HL-60 (cell line): ENCODE measurements around the gene NKPD1.

Experiments used
- DNase-seq, 2 experiments: peaks; one replicate each; pipeline ENCODE4 v3.0.0-alpha.2; 2010 to 2020; ENCODE audit warnings: low read depth in 1 of 2, low spot score in 1 of 2
- H3K27ac ChIP-seq: fragments of 250-450 bp; sonication (Bioruptor Pico); replicated peaks from 2 replicates; pipeline ENCODE4 v1.5.1; 2020; ENCODE audit warnings: mild to moderate bottlenecking, moderate library complexity
- H3K27me3 ChIP-seq: fragments of 250-450 bp; sonication (Bioruptor Pico); 2 replicates; pipeline ENCODE4 v1.5.1; 2021; ENCODE audit warnings: mild to moderate bottlenecking, moderate library complexity; ENCODE audit not compliant: insufficient read depth, poor library complexity, severe bottlenecking
- H3K4me3 ChIP-seq: replicated peaks from 2 replicates; pipeline ENCODE4 v1.5.1; 2011; ENCODE audit warnings: mild to moderate bottlenecking, control low read depth, low read length; ENCODE audit not compliant: insufficient read depth
- CTCF ChIP-seq: IDR thresholded peaks from one replicate; pipeline ENCODE4 v1.5.1; 2011; ENCODE audit warnings: low read length, control low read depth, inconsistent platforms; ENCODE audit not compliant: insufficient read depth
- GABPA ChIP-seq: IDR thresholded peaks from 2 replicates; pipeline ENCODE4 v1.6.1; 2012; ENCODE audit warnings: low read depth
- POLR2AphosphoS5 ChIP-seq: IDR thresholded peaks from 2 replicates; pipeline ENCODE4 v1.6.1; 2012; ENCODE audit warnings: low read depth
- REST ChIP-seq: IDR thresholded peaks from 2 replicates; pipeline ENCODE4 v1.6.1; 2012; ENCODE audit warnings: low read depth; ENCODE audit not compliant: insufficient replicate concordance
- SPI1 ChIP-seq: IDR thresholded peaks from 2 replicates; pipeline ENCODE4 v1.6.1; 2012; ENCODE audit warnings: low read depth, mild to moderate bottlenecking, borderline replicate concordance

NKPD1 gene

GRCh38 chr19:45139286-45140143 is 21.3 kb downstream of the NKPD1 start:
- Histone ChIP-seq H3K27me3 (no peaks in the 10 kb centered on the region), H3K4me3 (no peak overlapping the region), H3K27ac (no peak overlapping the region)
- no peak for TF ChIP-seq GABPA
- no peak for TF ChIP-seq CTCF
- no peak for TF ChIP-seq SPI1
- TF ChIP-seq POLR2AphosphoS5: no peak
- no peak for TF ChIP-seq REST
- no peak for DNase-seq

GRCh38 chr19:45138303-45138751 is 22.5 kb downstream of the NKPD1 start:
- Histone ChIP-seq H3K4me3 (no peak overlapping the region), H3K27me3 (no peaks in the 10 kb centered on the region), H3K27ac (no peak overlapping the region)
- DNase-seq: no peak
- TF ChIP-seq REST (no peak), GABPA (no peak), SPI1 (no peak), CTCF (no peak), POLR2AphosphoS5 (no peak)

- H3K4me3 ChIP-seq: no peak overlapping the region
- DNase-seq: no peak
These were observed 23.5 kb downstream of the NKPD1 start for GRCh38 chr19:45137179-45137761.

More at GRCh38 chr19:45137179-45137761, 23.5 kb downstream of the NKPD1 start:
- TF ChIP-seq GABPA (no peak), SPI1 (no peak), POLR2AphosphoS5 (no peak), CTCF (no peak), REST (no peak)
- no peaks in the 10 kb centered on the region for H3K27me3 ChIP-seq
- no peak overlapping the region for H3K27ac ChIP-seq
